Peyer's patch (tissue), 4 donors: ENCODE data around the gene ATP2A2.

Source experiments
- POLR2A ChIP-seq, 2 donors: fragments of 450-650 bp; IDR thresholded peaks; one replicate each; pipeline ENCODE4 v1.5.1; 2017; ENCODE audit warnings: antibody characterized with exemption in 2 of 2, mild to moderate bottlenecking in 2 of 2, moderate library complexity in 2 of 2
- TF ChIP-seq, protein P1 (sequence below), 6 experiments: fragments of 450-650 bp in 4 of 6; fragments of 200-600 bp in 2 of 6; sonication (generic) in 1 of 6; IDR thresholded peaks; one replicate each; pipeline ENCODE4 v1.5.1; 2017 to 2019; ENCODE audit warnings: antibody characterized with exemption in 6 of 6, mild to moderate bottlenecking in 3 of 6, moderate library complexity in 1 of 6

DNA sequence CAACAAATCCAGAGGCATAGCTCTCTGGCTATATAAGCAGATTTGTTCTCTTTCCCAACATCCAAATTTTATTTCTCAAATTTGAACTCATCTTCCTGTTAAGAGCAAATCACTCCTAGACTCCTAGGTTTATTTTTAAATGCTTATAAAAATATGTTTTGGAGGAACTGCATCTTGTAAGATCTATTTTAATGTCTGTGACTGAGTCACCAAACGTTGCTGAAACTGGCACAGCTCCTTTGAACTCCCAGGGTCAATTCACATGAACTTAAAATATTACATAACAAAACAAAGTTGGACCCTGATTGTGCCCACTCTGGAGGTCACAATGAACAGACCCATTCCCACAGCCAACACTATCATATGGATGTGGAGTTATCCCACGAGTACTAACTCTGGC, 98.6 kb downstream of the ATP2A2 start:
- TF ChIP-seq, protein P1, sequence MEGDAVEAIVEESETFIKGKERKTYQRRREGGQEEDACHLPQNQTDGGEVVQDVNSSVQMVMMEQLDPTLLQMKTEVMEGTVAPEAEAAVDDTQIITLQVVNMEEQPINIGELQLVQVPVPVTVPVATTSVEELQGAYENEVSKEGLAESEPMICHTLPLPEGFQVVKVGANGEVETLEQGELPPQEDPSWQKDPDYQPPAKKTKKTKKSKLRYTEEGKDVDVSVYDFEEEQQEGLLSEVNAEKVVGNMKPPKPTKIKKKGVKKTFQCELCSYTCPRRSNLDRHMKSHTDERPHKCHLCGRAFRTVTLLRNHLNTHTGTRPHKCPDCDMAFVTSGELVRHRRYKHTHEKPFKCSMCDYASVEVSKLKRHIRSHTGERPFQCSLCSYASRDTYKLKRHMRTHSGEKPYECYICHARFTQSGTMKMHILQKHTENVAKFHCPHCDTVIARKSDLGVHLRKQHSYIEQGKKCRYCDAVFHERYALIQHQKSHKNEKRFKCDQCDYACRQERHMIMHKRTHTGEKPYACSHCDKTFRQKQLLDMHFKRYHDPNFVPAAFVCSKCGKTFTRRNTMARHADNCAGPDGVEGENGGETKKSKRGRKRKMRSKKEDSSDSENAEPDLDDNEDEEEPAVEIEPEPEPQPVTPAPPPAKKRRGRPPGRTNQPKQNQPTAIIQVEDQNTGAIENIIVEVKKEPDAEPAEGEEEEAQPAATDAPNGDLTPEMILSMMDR (IDR thresholded peaks at IDR 0.05): no peak
- TF ChIP-seq POLR2A (IDR thresholded peaks at IDR 0.05): no peak
